DOHH2 (cell line): ENCODE data around the gene TCF7.

Experiments
- H3F3A ChIP-seq: fragments of 200-600 bp; sonication (generic), shearing (Covaris generic); 2 replicates; pipeline ENCODE4 v1.6.0; 2016; ENCODE audit warnings: antibody characterized with exemption, mild to moderate bottlenecking; ENCODE audit not compliant: control insufficient read depth, insufficient read depth
- H3K27ac ChIP-seq: fragments of 200-600 bp; sonication (generic); 2 replicates; pipeline ENCODE4 v1.5.1; 2014; ENCODE audit warnings: low read depth, mild to moderate bottlenecking, low read length, moderate library complexity
- H3K27me3 ChIP-seq: fragments of 200-600 bp; sonication (generic); 2 replicates; pipeline ENCODE4 v1.6.1; 2014; ENCODE audit warnings: mild to moderate bottlenecking, low read length, mixed read lengths; ENCODE audit not compliant: control insufficient read depth
- H3K36me3 ChIP-seq: fragments of 200-600 bp; sonication (generic); 2 replicates; pipeline ENCODE4 v1.6.1; 2014; ENCODE audit warnings: mild to moderate bottlenecking, low read length, moderate library complexity, mixed read lengths; ENCODE audit not compliant: control insufficient read depth
- H3K4me1 ChIP-seq: fragments of 200-600 bp; sonication (generic); 2 replicates; pipeline ENCODE4 v1.6.1; 2014; ENCODE audit warnings: mild to moderate bottlenecking, low read length, mixed read lengths; ENCODE audit not compliant: control insufficient read depth
- H3K4me2 ChIP-seq: fragments of 200-600 bp; sonication (generic); 2 replicates; pipeline ENCODE4 v1.6.0; 2014; ENCODE audit warnings: mild to moderate bottlenecking, low read length, moderate library complexity
- H3K4me3 ChIP-seq: fragments of 200-600 bp; sonication (generic); 2 replicates; pipeline ENCODE4 v1.5.1; 2014; ENCODE audit warnings: mild to moderate bottlenecking, low read length, mixed read lengths
- H3K79me2 ChIP-seq: fragments of 200-600 bp; sonication (generic); 2 replicates; pipeline ENCODE4 v1.6.1; 2014; ENCODE audit warnings: mild to moderate bottlenecking, low read length, mixed read lengths; ENCODE audit not compliant: control insufficient read depth
- H3K9me2 ChIP-seq: fragments of 200-600 bp; sonication (generic); replicated peaks from 2 replicates; pipeline ENCODE4 v1.6.1; 2014; ENCODE audit warnings: mild to moderate bottlenecking, low read length, mixed read lengths; ENCODE audit not compliant: control insufficient read depth
- H3K9me3 ChIP-seq: fragments of 200-600 bp; sonication (generic); 2 replicates; pipeline ENCODE4 v1.6.1; 2014; ENCODE audit warnings: antibody characterized with exemption, low read length, mixed read lengths; ENCODE audit not compliant: control insufficient read depth, insufficient read depth
- H4K20me1 ChIP-seq: fragments of 200-600 bp; sonication (generic); 2 replicates; pipeline ENCODE4 v1.6.0; 2014; ENCODE audit warnings: low read depth, mild to moderate bottlenecking, antibody characterized with exemption, low read length, moderate library complexity; ENCODE audit not compliant: control insufficient read depth, insufficient read depth
- CTCF ChIP-seq: fragments of 200-600 bp; sonication (generic); IDR thresholded peaks from one replicate; pipeline ENCODE4 v1.5.1; 2014; ENCODE audit warnings: antibody characterized with exemption, mild to moderate bottlenecking, low read depth, low read length; ENCODE audit not compliant: poor library complexity, severe bottlenecking
- EZH2phosphoT487 ChIP-seq: fragments of 200-600 bp; sonication (generic); IDR thresholded peaks from 2 replicates; pipeline ENCODE4 v1.6.1; 2017; ENCODE audit warnings: borderline replicate concordance, mild to moderate bottlenecking, antibody characterized with exemption, low read length, moderate library complexity, mixed read lengths

Gene TCF7

GRCh38 chr5:134112726-134113362, 1.6 kb upstream of the TCF7 start:
- Histone ChIP-seq H3K4me2 (no peak overlapping the region), H3K4me1 (peaks cover 14% of the 10 kb centered on the region), H3K4me3 (no peak overlapping the region), H4K20me1 (peaks cover 4% of the 10 kb centered on the region; the same call in 1 of the 2 replicates), H3K9me3 (no peaks in the 10 kb centered on the region), H3K36me3 (no peaks in the 10 kb centered on the region), H3K9me2 (no peaks in the 10 kb centered on the region), H3K27me3 (peaks cover 55% of the 10 kb centered on the region), H3K79me2 (no peaks in the 10 kb centered on the region), H3K27ac (no peak overlapping the region), H3F3A (no peaks in the 10 kb centered on the region)
- TF ChIP-seq EZH2phosphoT487 (no peak), CTCF (no peak)

- Histone ChIP-seq H3K79me2 (no peaks in the 10 kb centered on the region), H3K4me3 (peak overlapping the region; percentile 68), H3K4me1 (peaks cover 14% of the 10 kb centered on the region), H4K20me1 (peaks cover 4% of the 10 kb centered on the region; the same call in 1 of the 2 replicates), H3K4me2 (peak overlapping the region; percentile 80), H3K27me3 (peaks cover 56% of the 10 kb centered on the region), H3K27ac (no peak overlapping the region), H3K36me3 (no peaks in the 10 kb centered on the region), H3K9me3 (no peaks in the 10 kb centered on the region), H3K9me2 (no peaks in the 10 kb centered on the region), H3F3A (no peaks in the 10 kb centered on the region)
- TF ChIP-seq CTCF = no peak
- no peak for TF ChIP-seq EZH2phosphoT487
Observed at GRCh38 chr5:134113363-134113889, 1.1 kb upstream of the TCF7 start.

- TF ChIP-seq EZH2phosphoT487 = peak; percentile 73; the same call in 1 of the 2 replicates
- TF ChIP-seq CTCF = no peak
- H3K9me2 ChIP-seq = no peaks in the 10 kb centered on the region
- H3K4me3 ChIP-seq = peak overlapping the region; percentile 59
- no peaks in the 10 kb centered on the region for H3K36me3 ChIP-seq
- peak overlapping the region; percentile 68 for H3K4me2 ChIP-seq
- H3K27ac ChIP-seq = no peak overlapping the region
- H3K27me3 ChIP-seq = peaks cover 58% of the 10 kb centered on the region
- H3K79me2 ChIP-seq = no peaks in the 10 kb centered on the region
- no peaks in the 10 kb centered on the region for H3F3A ChIP-seq
- no peaks in the 10 kb centered on the region for H3K9me3 ChIP-seq
- H4K20me1 ChIP-seq = peaks cover 4% of the 10 kb centered on the region; the same call in 1 of the 2 replicates
- H3K4me1 ChIP-seq = peaks cover 14% of the 10 kb centered on the region
Observed at GRCh38 chr5:134114886-134115805, 665 bp downstream of the TCF7 start.
